Pericardium fibroblast (primary cell): ENCODE results near the gene POLRMT. TPM values are rescaled to one million over a fixed set of nuclear protein-coding genes. Genes with fewer than 3 reads are reported as not detected.

ENCODE experiments used
- total RNA-seq: library from RNA; depleted of rRNA; stranded (reverse); fragments of >200 nt; gene quantifications from 2 replicates; pipeline ENCODE4 v1.2.3, GENCODE V29; 2015

The POLRMT gene
- 18.2 and 21.0 TPM in 2 replicates for total RNA-seq

DNA sequence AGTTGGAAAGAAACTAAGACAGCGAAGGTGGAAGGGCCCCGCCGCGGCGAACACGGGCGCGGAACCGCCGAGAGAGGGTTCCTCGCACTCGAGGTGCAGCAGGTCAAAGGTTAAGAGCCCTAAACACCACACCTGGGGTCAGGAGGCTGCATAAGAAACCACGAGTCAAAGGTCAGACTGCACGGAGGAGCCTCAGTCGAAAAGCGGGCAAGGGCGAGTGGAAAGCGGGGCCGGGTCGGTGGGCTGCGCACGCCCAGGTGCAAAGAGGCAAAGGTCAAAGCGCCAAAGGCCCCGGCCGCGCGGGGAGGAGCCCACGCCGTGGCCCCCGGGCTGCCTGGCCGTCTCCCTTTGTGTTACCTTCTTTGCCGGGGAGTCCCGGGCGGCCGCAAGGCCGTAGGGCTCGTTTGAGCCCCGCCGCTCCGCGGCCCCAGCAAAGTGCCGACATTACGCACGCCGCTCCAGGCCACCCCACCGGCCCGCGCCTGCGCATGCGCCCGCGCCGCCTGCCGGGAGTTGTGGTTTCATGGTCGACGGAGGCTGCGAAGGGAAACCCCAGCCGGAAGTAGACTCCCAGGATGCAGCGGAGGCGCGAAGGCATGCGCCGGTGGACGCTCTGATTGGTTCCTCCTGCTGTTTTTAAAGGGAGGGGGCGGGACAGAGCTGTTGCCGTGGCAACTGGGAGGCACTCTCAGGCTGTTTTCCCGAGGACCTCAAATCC, at the start of gene POLRMT:
Gene POLRMT (minus strand): TSS at position 470 of the 718 bp plus-strand sequence. CDS start 25 bp downstream, at position 445.

DNA sequence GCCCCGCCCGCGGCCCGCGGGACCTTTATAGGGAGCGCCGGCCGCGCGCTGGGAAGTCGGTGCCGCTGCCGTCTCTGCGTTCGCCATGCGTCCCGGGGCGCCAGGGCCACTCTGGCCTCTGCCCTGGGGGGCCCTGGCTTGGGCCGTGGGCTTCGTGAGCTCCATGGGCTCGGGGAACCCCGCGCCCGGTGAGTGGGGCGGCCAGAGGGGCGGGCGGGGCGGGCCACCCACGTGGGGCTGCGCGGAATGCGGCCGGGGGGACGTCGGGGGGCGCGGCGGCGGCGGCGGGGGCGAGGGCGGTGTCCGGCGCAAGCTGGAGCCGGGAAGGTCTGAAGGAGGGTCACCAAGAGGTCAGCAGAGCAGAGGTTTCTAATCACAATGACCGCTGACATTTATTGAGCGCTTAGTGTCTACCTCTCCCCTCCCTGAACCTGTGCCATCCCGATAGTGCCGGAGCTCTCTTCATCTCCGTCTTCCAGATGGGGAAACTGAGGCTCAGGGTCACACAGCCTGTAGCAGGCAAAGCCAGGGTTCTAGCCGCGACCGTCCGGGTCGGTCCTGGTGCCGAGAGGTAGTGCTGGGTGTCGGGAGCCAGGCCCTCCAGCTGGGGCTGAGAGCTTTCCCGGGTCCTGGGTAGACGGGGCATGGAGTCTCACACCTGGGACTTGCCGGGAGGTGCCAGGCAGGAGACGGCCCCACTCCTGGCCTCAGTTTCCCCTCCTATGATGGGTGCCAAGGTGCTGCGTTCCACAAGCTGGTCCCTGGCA, 43.2 kb upstream of the POLRMT start, which contains the start of gene FSTL3:
Gene FSTL3 (plus strand): TSS at position 54 of the 767 bp plus-strand sequence. CDS start 32 bp downstream, at position 86.

DNA sequence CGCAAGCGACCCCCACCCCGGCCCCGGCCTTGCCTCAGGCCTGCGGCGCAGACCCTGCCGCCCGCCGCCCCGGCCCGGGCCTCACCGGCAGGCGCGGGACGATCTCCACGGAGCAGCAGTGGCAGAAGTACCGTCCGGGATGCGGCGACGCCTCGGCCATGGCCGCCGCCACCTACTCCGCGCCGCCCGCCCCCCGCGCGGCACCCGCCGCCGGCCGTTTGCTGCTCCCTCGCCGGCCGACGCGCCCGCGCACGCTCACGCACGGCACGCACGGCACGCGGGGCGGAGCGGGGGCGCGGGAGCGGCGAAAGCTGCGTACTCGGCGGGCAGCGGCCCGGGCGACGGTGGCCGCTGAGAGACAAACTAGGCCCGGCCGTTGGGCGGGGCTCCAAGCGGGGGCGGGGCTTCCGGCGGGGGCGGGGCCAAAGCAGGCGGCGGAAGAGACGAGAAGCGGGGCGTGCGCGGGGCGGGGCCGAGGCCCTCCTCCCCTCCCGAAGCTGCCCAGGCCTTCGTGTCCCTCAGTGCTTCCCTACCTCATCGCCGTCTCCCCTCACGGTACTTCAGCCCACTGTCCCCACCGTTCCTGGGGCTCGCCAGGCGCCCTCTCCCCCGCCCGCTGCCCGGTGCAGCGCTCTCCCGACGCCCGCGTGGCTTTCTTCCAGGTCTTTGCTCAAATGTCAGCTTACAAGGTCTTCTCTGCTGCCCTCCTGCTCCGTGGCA, 29.8 kb upstream of the POLRMT start, which contains the start of gene RNF126:
Gene RNF126 (minus strand): TSS at position 253 of the 720 bp plus-strand sequence. CDS start 93 bp downstream, at position 160.

DNA sequence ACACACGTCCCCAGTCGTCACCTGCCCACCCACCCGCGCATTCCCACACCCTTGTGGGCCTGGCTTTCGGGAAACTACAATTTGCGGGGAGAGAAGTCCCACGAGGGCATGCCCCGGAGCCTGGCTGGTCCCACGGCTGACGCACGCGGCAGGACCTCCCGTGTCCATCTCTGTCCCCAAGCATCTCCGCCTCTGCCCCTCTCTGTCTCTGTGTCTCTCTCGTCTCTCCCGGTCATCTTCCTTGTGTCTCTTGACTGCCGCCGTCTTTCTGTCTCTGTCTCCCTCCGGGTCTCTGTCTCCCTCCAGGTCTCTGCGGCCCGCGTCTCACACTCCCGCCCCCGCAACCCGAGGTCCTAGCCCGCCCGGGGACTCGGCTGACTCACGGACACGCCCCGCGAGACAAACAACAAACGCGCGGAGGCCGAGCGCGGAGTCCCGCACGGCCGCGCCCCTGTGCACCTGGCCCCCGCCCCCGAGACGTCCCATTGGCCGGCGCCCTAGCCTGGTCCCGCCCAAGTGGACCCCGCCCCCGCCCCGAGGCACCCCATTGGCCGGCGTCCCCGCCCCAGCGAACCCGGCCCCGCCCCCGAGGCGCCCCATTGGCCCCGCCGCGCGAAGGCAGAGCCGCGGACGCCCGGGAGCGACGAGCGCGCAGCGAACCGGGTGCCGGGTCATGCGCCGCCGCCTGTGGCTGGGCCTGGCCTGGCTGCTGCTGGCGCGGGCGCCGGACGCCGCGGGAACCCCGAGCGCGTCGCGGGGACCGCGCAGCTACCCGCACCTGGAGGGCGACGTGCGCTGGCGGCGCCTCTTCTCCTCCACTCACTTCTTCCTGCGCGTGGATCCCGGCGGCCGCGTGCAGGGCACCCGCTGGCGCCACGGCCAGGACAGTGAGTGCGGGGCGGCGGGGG, 6.2 kb upstream of the POLRMT start, which contains the start of gene FGF22:
Gene FGF22 (plus strand): TSS at position 627 of the 908 bp plus-strand sequence. CDS start 47 bp downstream, at position 674.

DNA sequence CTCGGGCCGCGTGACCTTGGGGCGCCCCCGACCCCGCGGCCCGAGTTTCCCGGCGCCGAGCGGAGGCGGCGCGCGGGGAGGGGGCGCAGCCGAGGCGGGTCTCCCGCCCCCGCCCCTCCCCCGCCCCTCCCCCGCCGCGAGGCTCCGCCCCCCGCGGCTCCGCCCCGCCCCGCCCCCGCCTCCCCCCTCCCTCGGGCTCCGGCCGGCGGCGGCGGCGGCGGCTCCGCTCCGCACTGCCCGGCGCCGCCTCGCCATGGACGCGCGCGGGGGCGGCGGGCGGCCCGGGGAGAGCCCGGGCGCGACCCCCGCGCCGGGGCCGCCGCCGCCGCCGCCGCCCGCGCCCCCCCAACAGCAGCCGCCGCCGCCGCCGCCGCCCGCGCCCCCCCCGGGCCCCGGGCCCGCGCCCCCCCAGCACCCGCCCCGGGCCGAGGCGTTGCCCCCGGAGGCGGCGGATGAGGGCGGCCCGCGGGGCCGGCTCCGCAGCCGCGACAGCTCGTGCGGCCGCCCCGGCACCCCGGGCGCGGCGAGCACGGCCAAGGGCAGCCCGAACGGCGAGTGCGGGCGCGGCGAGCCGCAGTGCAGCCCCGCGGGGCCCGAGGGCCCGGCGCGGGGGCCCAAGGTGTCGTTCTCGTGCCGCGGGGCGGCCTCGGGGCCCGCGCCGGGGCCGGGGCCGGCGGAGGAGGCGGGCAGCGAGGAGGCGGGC, 43.5 kb downstream of the POLRMT start, which contains the start of gene HCN2:
Gene HCN2 (plus strand): TSS at position 189 of the 703 bp plus-strand sequence. CDS start 65 bp downstream, at position 254.

DNA sequence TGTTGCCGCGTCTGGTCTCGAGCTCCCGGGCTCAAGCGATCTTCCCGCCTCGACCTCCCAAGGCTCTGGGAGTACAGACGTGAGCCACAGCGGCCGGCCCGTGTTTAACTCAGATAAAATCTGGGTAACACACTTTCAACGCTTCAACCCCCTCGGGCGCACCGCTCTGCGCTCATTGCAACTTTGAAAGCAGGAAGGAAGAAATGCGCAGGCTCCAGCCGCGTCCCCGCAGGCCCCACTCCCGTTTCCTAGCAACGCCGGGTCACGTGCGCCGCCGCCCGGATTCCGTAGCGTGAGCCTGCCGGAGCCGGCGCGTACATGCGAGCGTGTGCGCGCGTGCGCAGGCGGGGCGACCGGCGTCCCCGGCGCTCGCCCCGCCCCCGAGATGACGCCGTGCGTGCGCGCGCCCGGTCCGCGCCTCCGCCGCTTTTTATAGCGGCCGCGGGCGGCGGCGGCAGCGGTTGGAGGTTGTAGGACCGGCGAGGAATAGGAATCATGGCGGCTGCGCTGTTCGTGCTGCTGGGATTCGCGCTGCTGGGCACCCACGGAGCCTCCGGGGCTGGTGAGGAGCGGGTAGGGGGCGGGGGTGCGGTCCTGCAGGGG, 61.1 kb downstream of the POLRMT start, which contains the start of gene BSG:
Gene BSG (plus strand): TSS at position 457 of the 603 bp plus-strand sequence. CDS start 39 bp downstream, at position 496.

Other genes starting within 250 kb of the POLRMT start
- gene C2CD4C, start 224.4 kb downstream of the POLRMT start, total RNA-seq = 0.26 TPM in 1 of 2 replicates, not detected in the other
- 5.5 and 11.6 TPM in 2 replicates for gene SHC2, start 172.5 kb downstream of the POLRMT start, total RNA-seq
- not detected in 2 replicates for gene MADCAM1, start 137.1 kb downstream of the POLRMT start, total RNA-seq
- gene TPGS1, start 126.0 kb downstream of the POLRMT start, total RNA-seq = 93.8 and 99.7 TPM in 2 replicates
- 109 and 112 TPM in 2 replicates for gene CDC34, start 101.8 kb downstream of the POLRMT start, total RNA-seq
- gene GZMM, start 89.5 kb downstream of the POLRMT start, total RNA-seq = 0.23 TPM in 1 of 2 replicates, not detected in the other
- gene BSG, start 60.9 kb downstream of the POLRMT start, total RNA-seq = 809 and 860 TPM in 2 replicates
- 3.9 and 4.6 TPM in 2 replicates for gene HCN2, start 43.7 kb downstream of the POLRMT start, total RNA-seq
- 0.26 TPM in 1 of 2 replicates, not detected in the other for gene FGF22, start 6.3 kb upstream of the POLRMT start, total RNA-seq
- 45.9 and 58.9 TPM in 2 replicates for gene RNF126, start 29.7 kb upstream of the POLRMT start, total RNA-seq
- gene FSTL3, start 42.9 kb upstream of the POLRMT start, total RNA-seq = 280 and 441 TPM in 2 replicates
- not detected in 2 replicates for gene PRSS57, start 61.9 kb upstream of the POLRMT start, total RNA-seq
- 140 and 141 TPM in 2 replicates for gene PALM, start 75.4 kb upstream of the POLRMT start, total RNA-seq
- not detected in 2 replicates for gene MISP, start 117.6 kb upstream of the POLRMT start, total RNA-seq
- 130 and 227 TPM in 2 replicates for gene PTBP1, start 163.9 kb upstream of the POLRMT start, total RNA-seq
- gene PLPPR3, start 188.4 kb upstream of the POLRMT start, total RNA-seq = 0.09 and 1.6 TPM in 2 replicates
- not detected in 2 replicates for gene AZU1, start 194.3 kb upstream of the POLRMT start, total RNA-seq
- 2.0 TPM in 1 of 2 replicates, not detected in the other for gene PRTN3, start 207.5 kb upstream of the POLRMT start, total RNA-seq
- gene ELANE, start 218.8 kb upstream of the POLRMT start, total RNA-seq = 3.4 and 8.4 TPM in 2 replicates
- 190 and 206 TPM in 2 replicates for gene CFD, start 226.1 kb upstream of the POLRMT start, total RNA-seq